Renal cortex interstitium (tissue), 11 donors: Measurements from ENCODE around the gene CATSPERB. TPM values are rescaled to one million over a fixed set of nuclear protein-coding genes. Genes with fewer than 3 reads are reported as not detected.
"Not testable (repeated sequence)": the region's sequence is repeated elsewhere in the genome, so short reads cannot be mapped to it uniquely, and the experiment has no call there.

Experiments used
- DNase-seq, 11 donors: peaks; one replicate each; pipeline ENCODE4 v3.0.0-alpha.2; 2013; ENCODE audit warnings: low read depth in 9 of 11, low spot score in 4 of 11; ENCODE audit errors: extremely low read depth in 1 of 11
- polyA plus RNA-seq, 3 donors: library from polyadenylated mRNA; unstranded; fragments of 120-200 nt; gene quantifications; one replicate each; pipeline ENCODE4 v1.2.1, GENCODE V29; 2013; ENCODE audit not compliant: insufficient read length in 3 of 3

CATSPERB gene
- polyA plus RNA-seq, 3 donors, result 0.63 to 1.1 (median 0.68) TPM

DNA sequence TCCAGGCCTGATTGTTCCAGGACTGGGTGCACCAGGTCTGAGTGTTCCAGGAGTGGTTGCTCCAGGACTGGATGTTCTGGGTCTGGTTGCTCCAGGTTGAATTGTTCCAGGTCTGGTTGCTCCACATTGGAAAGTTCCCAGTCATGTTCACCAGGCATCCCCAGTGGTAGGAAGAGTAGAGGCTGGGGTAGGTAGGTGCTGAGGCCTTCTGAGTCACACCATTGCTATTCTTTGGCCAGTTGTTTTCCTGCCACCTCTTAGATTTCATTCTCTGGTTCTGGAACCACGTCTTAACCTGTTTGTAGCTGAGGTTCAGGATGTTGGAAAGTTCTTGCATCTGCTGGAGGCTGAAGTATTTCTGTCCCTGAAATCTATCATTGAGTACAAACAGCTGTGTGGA, 127.3 kb downstream of the CATSPERB start:
- not testable (repeated sequence) for DNase-seq

DNA sequence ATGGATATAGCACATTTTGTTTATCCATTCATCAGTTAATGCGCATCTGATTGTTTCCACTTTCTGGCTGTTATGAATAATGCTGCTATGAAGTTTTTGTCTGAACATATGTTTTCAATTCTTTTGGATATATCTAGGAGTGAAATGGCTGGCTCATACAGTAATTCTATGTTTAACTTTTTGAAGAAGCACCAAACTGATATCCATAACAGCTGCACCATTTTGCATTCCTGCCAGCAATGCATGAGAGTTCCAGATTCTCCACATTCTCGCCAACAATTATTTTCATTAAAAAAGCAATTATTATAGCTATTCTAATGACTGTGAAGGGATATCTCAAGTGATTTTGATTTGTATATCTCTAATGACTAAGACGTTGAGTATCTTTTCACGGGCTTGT, 131.9 kb downstream of the CATSPERB start:
- no peak for DNase-seq

DNA sequence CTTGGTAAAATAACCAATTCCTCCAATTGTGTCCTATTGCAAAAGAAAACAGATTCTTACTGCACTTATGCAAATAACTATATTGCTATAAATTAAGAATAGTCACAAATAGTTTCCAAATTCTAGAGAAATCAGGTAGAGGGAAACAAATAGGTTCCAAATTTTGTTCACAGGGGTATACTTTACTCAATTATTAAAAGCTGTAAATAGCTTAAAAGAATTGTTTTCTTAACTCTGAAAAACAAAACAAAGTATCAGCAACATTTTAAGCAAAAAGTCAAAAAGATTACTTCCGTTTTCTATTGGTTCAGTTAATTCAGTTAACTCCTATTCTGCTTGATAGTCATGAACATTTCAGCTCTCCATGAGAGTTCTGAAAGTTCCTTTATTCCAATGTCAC, 136.2 kb downstream of the CATSPERB start:
- DNase-seq, result no peak

DNA sequence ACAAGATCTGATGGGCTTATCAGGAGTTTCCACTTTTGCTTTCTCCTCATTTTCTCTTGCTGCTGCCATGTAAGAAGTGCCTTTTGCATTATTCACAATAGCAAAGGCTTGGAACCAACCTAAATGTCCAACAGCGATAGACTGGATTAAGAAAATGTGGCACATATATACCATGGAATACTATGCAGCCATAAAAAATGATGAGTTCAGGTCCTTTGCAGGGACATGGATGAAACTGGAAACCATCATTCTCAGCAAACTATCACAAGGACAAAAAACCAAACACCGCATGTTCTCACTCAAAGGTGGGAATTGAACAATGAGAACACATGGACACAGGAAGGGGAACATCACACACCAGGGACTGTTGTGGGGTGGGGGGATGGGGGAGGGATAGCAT, 137.9 kb downstream of the CATSPERB start:
- not testable (repeated sequence) for DNase-seq

DNA sequence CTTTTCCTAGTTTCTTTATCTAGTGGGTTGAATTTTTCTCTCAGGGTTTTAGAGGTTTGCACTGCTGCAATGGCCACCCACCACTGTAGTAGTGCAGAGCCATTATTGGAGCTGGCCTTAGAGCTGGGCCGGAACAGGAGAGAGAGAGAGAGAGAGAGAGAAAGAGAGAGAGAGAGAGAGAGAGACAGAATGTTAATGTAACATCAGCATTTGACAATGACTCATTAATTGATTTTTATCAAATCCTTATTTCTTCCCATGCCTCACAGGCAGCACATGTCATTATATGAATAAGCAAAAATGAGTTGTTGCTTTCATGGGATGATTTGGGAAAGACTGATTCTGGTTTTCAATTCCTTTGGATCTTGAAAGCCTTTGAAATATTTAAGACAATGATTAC, 145.5 kb downstream of the CATSPERB start:
- no peak for DNase-seq

DNA sequence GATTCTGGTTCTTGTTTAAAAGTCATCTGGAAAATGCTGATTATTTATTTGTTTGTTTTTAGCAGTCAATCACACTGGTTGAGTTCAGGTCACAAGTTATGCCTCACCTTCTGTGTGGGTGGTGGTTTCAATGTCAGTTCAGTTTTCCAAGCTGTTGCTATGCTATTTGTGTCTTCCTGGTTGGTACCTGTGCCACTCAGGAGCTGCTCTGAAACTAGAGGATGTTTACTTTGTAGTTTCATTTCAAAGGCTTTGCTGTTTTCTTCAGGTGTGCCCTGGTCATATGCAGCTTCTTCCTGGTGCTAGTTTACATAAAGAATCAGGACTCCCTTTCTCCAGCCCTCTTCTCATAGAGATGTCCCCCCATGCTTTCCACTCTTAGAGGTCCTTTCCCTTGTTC, 146.0 kb downstream of the CATSPERB start:
- no peak for DNase-seq

DNA sequence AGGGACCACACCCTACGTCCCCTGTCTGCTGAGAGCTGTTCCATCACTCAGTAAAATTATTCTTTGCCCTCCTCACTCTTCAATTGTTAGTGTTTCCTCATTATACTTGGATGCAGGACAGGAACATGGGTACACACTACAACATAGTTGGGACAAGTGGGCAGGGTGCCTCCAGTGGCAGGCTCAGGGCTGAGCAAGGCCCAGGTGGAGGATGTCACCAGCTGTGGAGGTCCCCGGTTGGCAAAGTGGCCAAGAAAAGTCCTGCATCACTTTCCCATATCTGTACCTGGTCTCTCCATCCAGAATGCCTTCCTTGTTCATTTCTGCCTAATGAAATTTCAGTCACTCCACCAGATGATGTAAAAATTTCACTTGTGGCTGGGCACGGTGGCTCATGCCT, 149.1 kb downstream of the CATSPERB start:
- DNase-seq, result no peak

DNA sequence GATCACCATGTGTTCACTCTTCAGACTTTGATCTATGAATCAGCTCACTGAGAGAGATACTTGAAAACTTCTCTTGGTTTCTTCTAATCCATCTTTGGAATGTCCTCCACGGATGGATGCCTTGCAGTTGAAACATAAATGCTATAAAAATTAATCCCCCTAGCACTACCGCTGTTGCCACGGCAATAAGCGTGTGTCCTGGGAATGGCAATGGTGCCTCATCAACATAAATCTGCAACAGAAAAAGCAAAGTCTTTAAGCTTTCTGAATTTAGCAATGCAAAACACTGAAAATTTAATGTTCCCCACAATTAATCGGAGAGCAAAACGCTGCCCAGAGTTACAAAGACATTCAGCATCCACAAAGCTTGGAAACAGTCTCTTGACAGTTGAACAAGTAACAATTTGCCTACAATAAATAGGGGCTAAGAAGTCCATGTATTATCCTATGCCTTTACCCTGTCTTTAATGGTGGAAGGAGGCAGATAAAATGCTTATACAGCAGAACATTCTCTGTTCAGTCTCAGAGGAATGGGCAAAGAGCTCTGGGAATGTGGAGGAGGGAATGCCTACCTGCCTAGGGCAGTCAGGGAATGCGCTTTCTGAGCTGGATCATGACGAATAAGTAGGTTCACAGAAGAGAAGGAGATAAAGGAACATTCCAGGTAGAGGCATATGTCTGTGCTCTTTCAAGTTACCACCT, 150.9 kb downstream of the CATSPERB start:
- DNase-seq, result no peak

DNA sequence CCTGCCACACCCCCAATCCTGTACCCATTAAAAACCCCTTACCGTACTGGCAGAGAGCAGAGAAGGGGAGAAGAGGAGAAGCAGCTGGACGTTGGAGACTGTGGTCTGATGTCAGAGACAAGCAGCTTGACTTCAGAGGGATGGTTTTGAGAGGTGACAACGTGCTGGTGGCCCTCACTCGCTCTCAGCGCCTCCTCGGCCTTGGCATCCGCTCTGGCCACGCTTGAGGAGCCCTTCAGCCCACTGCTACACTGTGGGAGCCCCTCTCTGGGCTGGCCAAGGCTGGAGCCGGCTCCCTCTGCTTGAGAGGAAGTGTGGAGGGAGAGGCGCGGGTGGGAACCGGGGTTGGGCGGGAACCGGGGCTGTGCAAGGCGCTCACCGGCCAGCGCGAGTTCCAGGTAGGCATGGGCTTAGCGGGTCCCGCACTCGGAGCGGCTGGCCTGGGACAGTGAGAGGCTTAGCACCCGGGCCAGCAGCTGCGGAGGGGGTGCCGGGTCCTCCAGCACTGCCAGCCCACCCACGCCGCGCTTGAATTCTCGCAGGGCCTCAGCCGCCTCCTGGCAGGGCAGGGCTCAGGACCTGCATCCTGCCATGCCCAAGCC, 154.2 kb downstream of the CATSPERB start:
- no peak for DNase-seq

DNA sequence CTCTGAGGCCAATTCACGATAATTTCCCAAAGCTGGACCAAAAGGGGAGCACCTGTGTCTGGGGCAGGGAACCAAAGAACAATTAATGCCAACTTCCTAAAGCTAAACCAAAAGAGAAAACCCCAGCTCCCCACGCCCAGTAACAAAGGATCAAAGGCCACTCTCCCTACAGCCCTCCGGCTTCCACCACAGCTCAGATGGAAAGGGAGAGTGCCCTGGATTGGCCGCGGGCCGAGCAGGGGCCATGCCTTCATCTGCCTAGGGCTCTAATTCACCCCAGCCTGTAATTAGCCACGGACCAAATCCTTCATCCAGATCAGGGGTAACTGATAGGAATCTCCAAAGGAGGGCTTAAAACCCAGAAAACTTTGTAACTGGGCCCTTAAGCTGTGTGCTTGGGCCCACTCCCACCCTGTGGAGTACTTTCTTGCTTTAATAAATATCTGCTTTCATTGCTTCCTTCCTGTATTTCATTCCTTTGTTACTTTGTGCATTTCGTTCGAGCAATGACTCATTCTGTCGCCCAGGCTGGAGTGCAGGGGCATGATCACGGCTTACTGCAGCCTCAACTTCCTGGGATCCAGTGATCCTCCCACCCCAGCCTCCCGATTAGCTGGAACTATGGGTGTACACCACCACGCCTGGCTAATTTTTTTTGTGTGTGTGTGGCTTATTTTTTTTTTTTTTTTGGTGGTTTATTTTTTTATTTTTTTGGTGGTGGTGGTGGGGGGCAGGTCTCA, 156.2 kb downstream of the CATSPERB start:
- no peak for DNase-seq

DNA sequence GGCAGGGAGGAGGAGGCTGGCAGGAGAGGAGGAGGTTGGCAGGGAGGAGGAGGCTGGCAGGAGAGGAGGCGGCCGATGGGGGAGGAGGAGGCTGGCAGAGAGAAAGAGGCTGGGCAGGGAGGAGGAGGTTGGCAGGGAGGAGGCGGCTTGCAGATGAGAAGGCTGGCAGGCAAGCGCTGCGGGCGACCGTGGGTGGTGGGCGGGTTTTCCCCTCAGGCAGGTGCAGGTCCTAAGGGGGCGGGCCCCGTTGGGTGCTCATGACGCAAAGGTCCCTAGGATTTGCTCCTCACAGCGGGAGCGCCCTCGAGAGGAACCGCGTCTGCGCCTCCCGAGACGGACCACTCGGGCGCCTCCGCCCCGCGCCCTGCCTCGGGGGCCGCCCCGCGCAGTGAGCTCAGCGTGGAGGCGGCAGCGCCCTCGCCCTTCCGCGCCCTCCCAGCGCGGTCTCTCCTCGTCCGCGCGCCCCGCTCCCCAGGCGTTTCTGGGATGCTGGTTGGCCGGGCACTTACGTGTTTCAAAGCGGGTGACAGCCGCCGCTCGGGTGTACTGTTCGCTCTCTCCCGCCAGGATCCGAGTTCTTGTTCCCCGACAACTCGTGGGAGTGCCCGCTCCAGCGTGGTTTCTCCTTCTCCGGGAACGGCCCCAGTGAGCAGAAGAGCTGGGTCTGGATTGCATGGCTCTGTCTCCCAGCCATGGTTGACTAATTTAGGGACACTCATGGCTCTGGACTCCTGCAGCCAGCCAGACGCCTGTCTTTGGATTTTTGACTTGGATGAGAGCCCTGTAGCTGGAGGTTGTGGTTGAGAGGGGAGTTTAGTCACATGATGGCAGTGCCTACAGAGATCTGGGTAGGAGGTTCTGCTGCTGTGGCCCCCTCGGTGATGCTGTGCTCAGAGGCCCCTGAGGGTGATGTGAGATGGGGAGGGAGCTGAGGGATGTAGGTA, 157.7 kb downstream of the CATSPERB start:
- DNase-seq, result peak in 5 of 11 donors; percentile 12 to 32 (median 31)

DNA sequence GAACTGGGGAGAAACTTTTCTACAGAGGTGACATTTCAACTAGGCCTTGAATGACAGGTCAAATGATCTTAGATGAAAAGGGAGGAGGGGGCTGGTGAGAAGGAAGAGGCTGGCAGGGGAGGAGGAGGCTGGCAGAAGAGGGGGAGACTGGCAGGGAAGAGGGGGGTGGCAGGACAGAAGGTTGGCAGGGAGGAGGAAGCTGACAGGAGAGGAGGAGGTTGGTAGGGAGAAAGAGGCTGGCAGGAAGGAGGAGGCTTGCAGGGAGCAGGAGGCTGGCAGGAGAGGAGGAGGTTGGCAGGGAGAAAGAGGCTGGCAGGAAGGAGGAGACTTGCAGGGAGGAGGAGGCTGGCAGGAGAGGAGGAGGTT, 158.4 kb downstream of the CATSPERB start:
- no peak for DNase-seq

DNA sequence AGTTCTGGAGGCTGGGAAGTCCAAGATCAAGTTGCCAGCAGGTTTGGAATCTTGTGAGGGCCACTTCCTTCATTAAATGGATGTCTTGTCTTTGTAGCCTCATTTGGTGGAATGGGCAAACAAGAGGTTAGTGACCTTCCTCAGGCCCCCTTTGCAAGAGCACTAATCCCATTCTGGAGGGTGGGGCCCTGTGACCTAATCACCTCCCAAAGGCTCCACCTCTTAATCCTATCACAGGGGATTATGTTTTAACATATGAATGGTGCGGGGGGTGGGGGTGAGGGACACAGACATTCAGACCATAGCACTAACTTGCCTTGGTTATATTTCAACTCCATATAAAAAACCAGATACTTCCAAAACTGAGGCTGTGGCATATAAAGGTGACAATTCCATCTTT, 161.9 kb downstream of the CATSPERB start:
- DNase-seq, result no peak

DNA sequence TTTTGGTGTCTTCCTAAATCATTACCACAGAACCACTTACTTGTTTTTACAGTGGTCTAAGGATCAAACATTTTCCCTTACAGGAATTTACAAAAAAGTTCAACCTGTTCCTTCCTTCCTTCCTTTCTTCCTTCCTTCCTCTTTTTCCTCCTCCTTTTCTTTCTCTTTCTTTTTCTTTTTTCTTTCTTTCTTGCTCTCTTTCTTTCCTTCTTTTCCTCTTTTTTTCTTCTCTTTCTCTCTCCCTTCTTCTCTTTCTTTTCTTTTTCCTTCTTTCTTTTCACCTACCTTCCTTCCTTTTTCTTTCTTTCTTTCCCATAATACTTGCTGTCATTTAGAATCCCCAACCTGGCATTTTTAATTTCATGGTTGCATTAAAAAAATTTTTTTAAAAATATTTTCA, 162.6 kb downstream of the CATSPERB start:
- no peak for DNase-seq

DNA sequence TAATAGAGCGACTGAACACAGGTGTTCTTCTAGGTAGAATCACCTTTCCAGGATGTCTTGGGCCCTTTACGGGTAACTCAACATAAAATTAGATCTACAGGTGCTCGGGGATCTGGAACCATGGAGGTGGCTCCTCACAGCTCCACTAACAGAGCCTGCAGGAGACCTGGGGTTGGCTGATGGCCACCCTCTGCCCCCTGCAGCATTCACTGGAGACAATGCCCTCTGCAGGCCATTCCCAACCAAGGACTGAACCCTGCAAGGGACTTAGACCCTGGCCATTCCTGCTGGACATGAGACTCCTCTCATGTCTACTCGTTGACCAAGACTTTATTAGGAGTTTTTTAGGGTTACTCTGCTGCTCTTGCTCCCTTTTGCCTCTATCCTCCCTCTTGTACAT, 163.3 kb downstream of the CATSPERB start:
- no peak for DNase-seq

DNA sequence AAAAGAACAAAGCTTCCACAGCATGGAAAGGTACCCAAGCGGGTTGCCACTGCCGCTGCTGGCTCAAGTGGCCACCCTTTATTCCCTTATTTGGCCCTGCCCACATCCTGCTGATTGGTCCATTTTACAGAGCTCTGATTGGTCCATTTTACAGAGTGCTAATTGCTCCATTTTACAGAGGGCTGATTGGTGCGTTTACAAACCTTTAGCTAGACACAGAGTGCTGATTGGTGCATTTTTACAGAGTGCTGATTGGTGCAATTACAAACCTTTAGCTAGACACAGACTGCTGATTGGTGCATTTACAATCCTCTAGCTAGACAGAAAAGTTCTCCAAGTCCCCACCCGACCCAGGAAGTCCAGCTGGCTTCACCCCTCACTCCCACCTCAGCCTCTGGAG, 164.1 kb downstream of the CATSPERB start:
- not testable (repeated sequence) for DNase-seq

DNA sequence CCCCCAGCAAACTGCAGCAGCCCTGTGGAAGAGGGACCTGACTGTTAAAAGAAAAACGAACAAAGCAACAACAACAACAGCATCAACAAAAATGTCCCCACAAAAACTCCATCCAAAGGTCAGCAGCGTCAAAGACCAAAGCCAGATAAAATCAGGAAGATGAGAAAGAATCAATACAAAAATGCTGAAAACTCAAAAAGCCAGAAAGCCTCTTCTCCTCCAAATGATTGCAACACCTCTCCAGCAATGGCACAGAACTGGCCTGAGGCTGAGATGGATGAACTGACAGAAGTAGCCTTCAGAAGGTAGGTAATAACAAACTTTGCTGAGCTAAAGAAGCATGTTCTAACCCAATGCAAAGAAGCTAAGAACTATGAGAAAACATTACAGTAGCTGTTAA, 176.4 kb downstream of the CATSPERB start:
- no peak for DNase-seq

DNA sequence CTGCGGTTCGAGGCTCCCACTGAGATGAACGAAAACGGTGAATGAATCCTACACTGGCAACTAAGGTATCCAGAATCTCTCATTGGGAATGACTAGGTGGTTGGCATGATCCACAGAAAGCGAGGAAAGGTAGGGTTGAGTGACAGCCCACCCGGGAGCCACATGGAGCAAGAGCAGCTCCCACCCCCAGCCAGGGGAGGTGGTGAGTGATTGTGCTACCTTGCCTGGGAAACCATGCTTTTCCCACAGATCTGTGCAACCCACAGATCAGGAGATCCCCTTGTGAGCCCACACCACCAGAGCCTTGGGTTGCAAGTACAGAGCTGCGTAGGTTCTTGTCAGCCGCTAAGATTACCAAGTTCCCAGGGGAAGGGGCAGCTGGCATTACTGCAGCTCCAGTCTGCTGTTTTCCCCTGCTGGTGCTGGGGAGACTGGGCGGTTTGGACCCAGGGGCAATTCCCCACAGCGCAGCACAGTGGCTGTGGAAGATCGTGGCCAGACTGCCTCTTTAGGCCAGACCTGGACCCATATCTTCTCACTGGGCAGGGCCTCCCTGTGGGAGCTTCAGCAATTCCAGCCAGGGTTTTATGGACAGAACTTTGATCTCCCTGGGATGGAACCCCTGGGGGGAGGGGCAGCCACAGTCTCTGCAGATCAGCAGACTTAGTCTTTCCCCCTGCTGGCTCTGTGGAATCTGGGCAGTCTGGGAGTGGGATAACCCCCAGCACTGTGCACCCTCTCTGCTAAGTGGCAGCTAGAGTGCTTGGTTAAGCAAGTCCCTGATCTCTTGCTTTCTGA, 177.2 kb downstream of the CATSPERB start:
- peak in 4 of 11 donors; percentile 8 to 32 (median 18) for DNase-seq

DNA sequence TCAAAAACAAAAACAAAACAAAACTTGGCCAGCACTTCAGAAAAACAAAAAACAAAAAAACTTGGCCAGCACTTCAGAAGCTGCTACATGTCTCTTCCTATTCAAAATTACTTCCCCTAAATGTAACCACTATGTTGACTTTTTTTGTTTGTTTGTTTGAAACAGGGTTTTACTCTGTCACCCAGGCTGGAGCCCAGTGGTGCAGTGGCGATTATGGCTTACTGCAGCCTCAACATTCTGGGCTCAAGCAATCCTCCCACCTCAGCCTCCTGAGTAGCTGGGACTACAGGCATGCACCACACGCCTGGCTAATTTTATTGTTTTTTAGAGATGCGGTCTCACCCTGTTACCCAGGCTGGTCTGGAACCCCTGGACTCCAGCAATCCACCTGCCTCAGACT, 183.8 kb downstream of the CATSPERB start:
- no peak for DNase-seq
